Ascending aorta (tissue), 2 donors: ENCODE results near the gene GULP1. TPM values are rescaled to one million over a fixed set of nuclear protein-coding genes. Genes with fewer than 3 reads are reported as not detected.

Experiments used
- DNase-seq, 2 donors: peaks; one replicate each; pipeline ENCODE4 v3.0.0-alpha.2; 2019; ENCODE audit warnings: low spot score in 2 of 2
- H3K27ac ChIP-seq, 2 donors: fragments of 200-600 bp; sonication (generic); one replicate each; pipeline ENCODE4 v1.5.1; 2016 to 2017; ENCODE audit warnings: mild to moderate bottlenecking in 1 of 2
- H3K27me3 ChIP-seq: fragments of 200-600 bp; sonication (generic); one replicate; pipeline ENCODE4 v1.5.1; 2017
- H3K36me3 ChIP-seq, 2 donors: fragments of 200-600 bp; sonication (generic); one replicate each; pipeline ENCODE4 v1.5.1; 2016
- H3K4me1 ChIP-seq, 2 donors: fragments of 200-600 bp; sonication (generic); one replicate each; pipeline ENCODE4 v1.5.1; 2016 to 2017; ENCODE audit warnings: mild to moderate bottlenecking in 1 of 2
- H3K4me3 ChIP-seq, 2 donors: fragments of 200-600 bp; sonication (generic); one replicate each; pipeline ENCODE4 v1.5.1; 2016 to 2017; ENCODE audit warnings: mild to moderate bottlenecking in 1 of 2
- H3K9me3 ChIP-seq, 2 donors: fragments of 200-600 bp; sonication (generic); one replicate each; pipeline ENCODE4 v1.5.1; 2016
- CTCF ChIP-seq, 3 experiments: fragments of 200-600 bp in 2 of 3; fragments of 450-650 bp in 1 of 3; sonication (generic) in 2 of 3; IDR thresholded peaks; one replicate each; pipeline ENCODE4 v1.5.1; 2016 to 2019; ENCODE audit warnings: antibody characterized with exemption in 3 of 3, mild to moderate bottlenecking in 1 of 3, moderate library complexity in 1 of 3
- intact Hi-C: fragments of 100-400 bp; cut with DNase I; formaldehyde crosslinking; loops from one replicate; pipeline ENCODE4 v1.15.1; 2023
- total RNA-seq: library from RNA; depleted of rRNA; stranded (reverse); fragments of >200 nt; gene quantifications from one replicate; pipeline ENCODE4 v1.1.0, GENCODE V29; 2016

GULP1 gene
- total RNA-seq, 1 donor from 2014 or later, result 67.8 TPM

- intact Hi-C loops, result no loop called here
- Histone ChIP-seq H3K9me3 (no peaks in the 10 kb centered on the region), H3K27me3 (no peaks in the 10 kb centered on the region), H3K36me3 (no peaks in the 10 kb centered on the region), H3K4me3 (no peak overlapping the region), H3K27ac (no peak overlapping the region), H3K4me1 (no peaks in the 10 kb centered on the region)
- TF ChIP-seq CTCF (IDR thresholded peaks at IDR 0.05), result no peak
- no peak for DNase-seq
Observed at GRCh38 chr2:188274274-188274673, 17.4 kb upstream of the GULP1 start.

- no peaks in the 10 kb centered on the region for H3K4me1 ChIP-seq
- DNase-seq, result no peak
- intact Hi-C loops, result no loop called here
Observed at GRCh38 chr2:188276255-188276654, 15.4 kb upstream of the GULP1 start.

GRCh38 chr2:188277786-188278185 lies 13.9 kb upstream of the GULP1 start:
- intact Hi-C loops, result no loop called here
- H3K27me3 ChIP-seq, result no peaks in the 10 kb centered on the region
- no peak for DNase-seq
- no peak overlapping the region for H3K27ac ChIP-seq
- H3K4me3 ChIP-seq, result no peak overlapping the region
- no peaks in the 10 kb centered on the region for H3K36me3 ChIP-seq
- no peak for TF ChIP-seq CTCF (IDR thresholded peaks at IDR 0.05)
- no peaks in the 10 kb centered on the region for H3K4me1 ChIP-seq
- H3K9me3 ChIP-seq, result no peaks in the 10 kb centered on the region

More at GRCh38 chr2:188276255-188276654, 15.4 kb upstream of the GULP1 start:
- Histone ChIP-seq H3K27me3 (no peaks in the 10 kb centered on the region), H3K27ac (no peak overlapping the region), H3K4me3 (no peak overlapping the region), H3K9me3 (no peaks in the 10 kb centered on the region), H3K36me3 (no peaks in the 10 kb centered on the region)
- no peak for TF ChIP-seq CTCF (IDR thresholded peaks at IDR 0.05)

GRCh38 chr2:188278388-188279092 lies 13.1 kb upstream of the GULP1 start:
- DNase-seq, result no peak
- no peak for TF ChIP-seq CTCF (IDR thresholded peaks at IDR 0.05)
- Histone ChIP-seq H3K36me3 (no peaks in the 10 kb centered on the region), H3K27me3 (no peaks in the 10 kb centered on the region), H3K9me3 (no peaks in the 10 kb centered on the region), H3K4me3 (peak overlapping the region in 1 of 2 donors; percentile 37), H3K27ac (no peak overlapping the region), H3K4me1 (no peaks in the 10 kb centered on the region)
- intact Hi-C loops, result no loop called here

GRCh38 chr2:188279093-188279445 lies 12.6 kb upstream of the GULP1 start:
- TF ChIP-seq CTCF (IDR thresholded peaks at IDR 0.05), result no peak
- Histone ChIP-seq H3K36me3 (no peaks in the 10 kb centered on the region), H3K9me3 (no peaks in the 10 kb centered on the region), H3K27me3 (no peaks in the 10 kb centered on the region), H3K4me1 (no peaks in the 10 kb centered on the region), H3K27ac (no peak overlapping the region), H3K4me3 (peak overlapping the region in 1 of 2 donors; percentile 37)
- intact Hi-C loops, result no loop called here
- DNase-seq, result no peak

GRCh38 chr2:188280811-188281222 lies 10.9 kb upstream of the GULP1 start:
- no peak for DNase-seq

More at GRCh38 chr2:188280811-188281222, 10.9 kb upstream of the GULP1 start:
- H3K36me3 ChIP-seq, result no peaks in the 10 kb centered on the region
- intact Hi-C loops, result no loop called here
- H3K4me3 ChIP-seq, result no peak overlapping the region
- H3K27ac ChIP-seq, result no peak overlapping the region
- H3K4me1 ChIP-seq, result peaks cover 0 to 2% of the 10 kb centered on the region in 2 donors
- TF ChIP-seq CTCF (IDR thresholded peaks at IDR 0.05), result no peak
- H3K27me3 ChIP-seq, result no peaks in the 10 kb centered on the region
- H3K9me3 ChIP-seq, result no peaks in the 10 kb centered on the region
